Adrenal gland (tissue), 12 donors: Measurements from ENCODE around the gene RPAP3. TPM values are rescaled to one million over a fixed set of nuclear protein-coding genes. Genes with fewer than 3 reads are reported as not detected.

Experiments
- DNase-seq, 7 donors: peaks; one replicate each; pipeline ENCODE4 v3.0.0-alpha.2; 2019 to 2020
- H3K27ac ChIP-seq, 5 donors: fragments of 200-600 bp; sonication (generic) in 4 of 5; 1 replicate in 3 of 5; 2 replicates in 2 of 5; pipeline versions ENCODE4 v1.5.1 to v1.8.0; 2016 to 2020; ENCODE audit warnings: mild to moderate bottlenecking in 1 of 5
- H3K27me3 ChIP-seq: fragments of 200-600 bp; 2 replicates; pipeline ENCODE4 v1.8.0; 2021
- H3K36me3 ChIP-seq, 2 donors: fragments of 200-600 bp; replicated peaks in 1 of 2; 1 replicate in 1 of 2; 2 replicates in 1 of 2; pipeline versions ENCODE4 v1.5.1 to v1.8.0; 2018 to 2022
- H3K4me1 ChIP-seq, 2 donors: fragments of 200-600 bp; replicated peaks in 1 of 2; 1 replicate in 1 of 2; 2 replicates in 1 of 2; pipeline versions ENCODE4 v1.5.1 to v1.8.0; 2018 to 2021
- H3K4me3 ChIP-seq, 4 donors: fragments of 200-600 bp; sonication (generic) in 3 of 4; one replicate each; pipeline ENCODE4 v1.5.1; 2016 to 2018
- H3K9me3 ChIP-seq, 3 donors: fragments of 200-600 bp; sonication (generic) in 1 of 3; replicated peaks in 1 of 3; 1 replicate in 2 of 3; 2 replicates in 1 of 3; pipeline versions ENCODE4 v1.5.1 to v1.8.0; 2016 to 2021
- POLR2A ChIP-seq, 2 donors: fragments of 450-650 bp; IDR thresholded peaks; one replicate each; pipeline ENCODE4 v1.6.1; 2017; ENCODE audit warnings: antibody characterized with exemption in 2 of 2, mild to moderate bottlenecking in 2 of 2, moderate library complexity in 1 of 2
- WGBS, 4 donors: extraction: QIAGEN DNeasy Blood & Tissue Kit in 2 of 4; methylation state at CpG; one replicate each; pipeline versions ENCODE4 v1.1.5 to v1.1.7; 2013 to 2017; 5-methylcytosine and 5-hydroxymethylcytosine counted together
- intact Hi-C, 2 donors: fragments of 100-400 bp; cut with DNase I; formaldehyde crosslinking; loops; one replicate each; pipeline versions ENCODE4 v1.14.1 to v1.15.0; 2022 to 2023
- polyA plus RNA-seq, 3 donors: library from polyadenylated mRNA; stranded (reverse); fragments of 200-250 nt in 2 of 3; fragments of 350-450 nt in 1 of 3; fragmentation: Illumina TruSeq in 1 of 3; extraction: RNeasy Lipid Tissue Mini Kit (QIAGEN cat#74804) in 1 of 3; gene quantifications; one replicate each; pipeline ENCODE4 v1.2.3, GENCODE V29; 2013 to 2014
- total RNA-seq, 9 donors: library from RNA; depleted of rRNA in 4 of 9; stranded (reverse); fragments of >200 nt in 4 of 9; fragments of 120-200 nt in 1 of 9; fragmentation: NEBNext Ultra II Directional in 1 of 9; extraction: Animal tissue kit (Norgen Biotek cat#: 25700) in 1 of 9; gene quantifications; one replicate each; pipeline versions ENCODE4 v1.1.0 to v1.2.4, GENCODE V29; 2013 to 2023
- TF ChIP-seq, protein P1 (sequence below), 6 experiments: fragments of 450-650 bp in 4 of 6; fragments of 200-600 bp in 2 of 6; sonication (generic) in 1 of 6; IDR thresholded peaks; 1 replicate in 5 of 6; 2 replicates in 1 of 6; pipeline versions ENCODE4 v1.5.1 to v1.8.0; 2016 to 2021; ENCODE audit warnings: antibody characterized with exemption in 6 of 6, mild to moderate bottlenecking in 2 of 6, moderate library complexity in 1 of 6
- donor health status: healthy with polysubstance abuse.
- donor health status: Bipolar disorder and iron deficiency.
- donor health status: DM: yes; HTN: yes; CAD: no.
- donor health status: DM: no; HTN: no; CAD: no.
- donor health status: DM: no; HTN: no; CAD: no.
- donor health status: DM: yes; HTN: yes; CAD: no.

Gene RPAP3
- total and polyA plus RNA-seq, 12 donors: 7.3 to 56.1 (median 16.7) TPM

- Histone ChIP-seq H3K36me3 (no peaks in the 10 kb centered on the region), H3K27ac (no peak overlapping the region), H3K4me3 (no peak overlapping the region), H3K9me3 (no peaks in the 10 kb centered on the region), H3K27me3 (no peaks in the 10 kb centered on the region), H3K4me1 (no peaks in the 10 kb centered on the region)
- intact Hi-C loops: no loop called here
- WGBS, 4 donors: 87 to 92% (median 88%) methylated on average over 8 to 19 of the region's 19 CpGs
- no peak for TF ChIP-seq POLR2A (IDR thresholded peaks at IDR 0.05)
- TF ChIP-seq, protein P1, sequence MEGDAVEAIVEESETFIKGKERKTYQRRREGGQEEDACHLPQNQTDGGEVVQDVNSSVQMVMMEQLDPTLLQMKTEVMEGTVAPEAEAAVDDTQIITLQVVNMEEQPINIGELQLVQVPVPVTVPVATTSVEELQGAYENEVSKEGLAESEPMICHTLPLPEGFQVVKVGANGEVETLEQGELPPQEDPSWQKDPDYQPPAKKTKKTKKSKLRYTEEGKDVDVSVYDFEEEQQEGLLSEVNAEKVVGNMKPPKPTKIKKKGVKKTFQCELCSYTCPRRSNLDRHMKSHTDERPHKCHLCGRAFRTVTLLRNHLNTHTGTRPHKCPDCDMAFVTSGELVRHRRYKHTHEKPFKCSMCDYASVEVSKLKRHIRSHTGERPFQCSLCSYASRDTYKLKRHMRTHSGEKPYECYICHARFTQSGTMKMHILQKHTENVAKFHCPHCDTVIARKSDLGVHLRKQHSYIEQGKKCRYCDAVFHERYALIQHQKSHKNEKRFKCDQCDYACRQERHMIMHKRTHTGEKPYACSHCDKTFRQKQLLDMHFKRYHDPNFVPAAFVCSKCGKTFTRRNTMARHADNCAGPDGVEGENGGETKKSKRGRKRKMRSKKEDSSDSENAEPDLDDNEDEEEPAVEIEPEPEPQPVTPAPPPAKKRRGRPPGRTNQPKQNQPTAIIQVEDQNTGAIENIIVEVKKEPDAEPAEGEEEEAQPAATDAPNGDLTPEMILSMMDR (IDR thresholded peaks at IDR 0.05): no peak
- DNase-seq: no peak
These were observed 45.2 kb upstream of the RPAP3 start for GRCh38 chr12:47750916-47751470.

DNA sequence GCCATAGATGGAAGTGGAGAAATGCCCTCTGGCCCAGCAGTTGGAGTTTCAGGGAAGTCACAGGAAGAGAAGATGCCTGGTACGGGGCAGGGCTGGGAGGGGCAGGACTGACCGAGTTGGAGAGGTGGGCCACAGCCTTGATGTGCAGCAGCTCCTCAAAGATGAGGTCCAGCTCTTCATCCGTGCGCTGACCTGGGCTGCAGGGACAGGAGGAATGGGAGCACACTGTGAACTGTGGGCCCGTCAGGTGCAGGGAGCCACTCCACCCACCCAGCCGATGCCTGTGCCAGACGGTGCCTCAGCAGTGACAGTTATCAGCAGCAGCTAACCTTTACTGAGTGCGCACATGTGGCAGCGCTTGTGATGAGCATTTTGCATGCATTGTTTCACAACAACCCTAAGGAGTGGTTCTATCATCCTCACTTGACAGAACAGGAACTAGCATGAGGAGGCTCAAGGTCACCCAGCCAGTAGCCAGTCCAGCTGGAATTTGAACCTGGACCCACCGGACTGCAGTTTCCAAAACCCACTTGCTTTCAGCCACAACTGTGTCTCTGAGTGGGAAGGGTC is 44.5 kb upstream of the RPAP3 start:
- intact Hi-C loops: no loop called here
- WGBS, 4 donors: 87 to 89% (median 87%) methylated on average over 8 to 10 of the region's 10 CpGs
- Histone ChIP-seq H3K4me1 (no peaks in the 10 kb centered on the region), H3K27me3 (no peaks in the 10 kb centered on the region), H3K4me3 (no peak overlapping the region), H3K36me3 (no peaks in the 10 kb centered on the region), H3K27ac (no peak overlapping the region), H3K9me3 (no peaks in the 10 kb centered on the region)
- DNase-seq: no peak
- TF ChIP-seq, protein P1 (IDR thresholded peaks at IDR 0.05): no peak
- TF ChIP-seq POLR2A (IDR thresholded peaks at IDR 0.05): no peak

DNA sequence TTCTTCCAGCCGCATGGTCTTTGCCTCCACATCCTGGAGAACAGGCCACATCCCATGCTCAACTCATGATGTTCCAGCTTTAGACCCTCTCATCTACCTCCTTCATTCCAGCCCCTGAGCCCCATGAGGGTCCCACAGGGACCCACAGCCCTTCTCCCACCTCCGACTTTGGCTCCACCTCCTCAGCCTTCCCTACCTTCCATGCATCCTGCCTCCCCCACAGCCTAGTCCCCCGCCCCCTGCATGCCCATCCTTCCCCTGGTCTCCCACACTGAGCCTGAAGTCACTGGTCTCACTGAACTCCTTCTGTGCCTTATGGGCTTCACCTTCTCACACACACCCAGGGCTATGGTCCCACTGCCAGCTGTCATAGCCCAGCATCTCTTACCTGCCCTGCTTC is 43.1 kb upstream of the RPAP3 start:
- Histone ChIP-seq H3K4me1 (no peaks in the 10 kb centered on the region), H3K27me3 (no peaks in the 10 kb centered on the region), H3K27ac (no peak overlapping the region), H3K4me3 (no peak overlapping the region), H3K9me3 (no peaks in the 10 kb centered on the region), H3K36me3 (no peaks in the 10 kb centered on the region)
- TF ChIP-seq, protein P1 (IDR thresholded peaks at IDR 0.05): no peak
- TF ChIP-seq POLR2A (IDR thresholded peaks at IDR 0.05): no peak
- 90 to 100% (median 96%) methylated on average over 3 of the region's 3 CpGs for WGBS, 4 donors
- intact Hi-C loops: loop anchor here in 1 of 2 donors (10.0 kb wide), 1 partner anchor 196 kb away; no protein-coding TSS in a partner anchor
- no peak for DNase-seq

GRCh38 chr12:47748507-47748828 is 42.6 kb upstream of the RPAP3 start:
- intact Hi-C loops: loop anchor here in 1 of 2 donors (10.0 kb wide), 1 partner anchor 196 kb away; no protein-coding TSS in a partner anchor
- WGBS, 4 donors: 79 to 100% (median 88%) methylated on average over 1 of the region's 1 CpG
- Histone ChIP-seq H3K4me3 (no peak overlapping the region), H3K9me3 (no peaks in the 10 kb centered on the region), H3K27ac (no peak overlapping the region), H3K27me3 (no peaks in the 10 kb centered on the region), H3K36me3 (no peaks in the 10 kb centered on the region), H3K4me1 (no peaks in the 10 kb centered on the region)
- no peak for TF ChIP-seq POLR2A (IDR thresholded peaks at IDR 0.05)
- TF ChIP-seq, protein P1 (IDR thresholded peaks at IDR 0.05): no peak
- DNase-seq: no peak
